Chondrocyte (in vitro differentiated cells): ENCODE measurements around the gene GIT2. TPM values are rescaled to one million over a fixed set of nuclear protein-coding genes. Genes with fewer than 3 reads are reported as not detected.
"Not testable (repeated sequence)": the region's sequence is repeated elsewhere in the genome, so short reads cannot be mapped to it uniquely, and the experiment has no call there.

ENCODE experiments used
- DNase-seq: peaks from one replicate; pipeline ENCODE4 v3.0.0; 2021; ENCODE audit warnings: mixed read lengths, low spot score
- H3K27ac Mint-ChIP-seq: one replicate; pipeline ENCODE4 v1.8.0; 2021; ENCODE audit warnings: mild to moderate bottlenecking, moderate library complexity, mixed read lengths; ENCODE audit not compliant: unreplicated experiment
- H3K27me3 Mint-ChIP-seq: 2 replicates; pipeline ENCODE4 v1.8.0; 2021; ENCODE audit warnings: low read depth, mixed read lengths
- H3K36me3 Mint-ChIP-seq: 2 replicates; pipeline ENCODE4 v1.8.0; 2021; ENCODE audit warnings: low read depth, mixed read lengths
- H3K4me1 Mint-ChIP-seq: 2 replicates; pipeline ENCODE4 v1.8.0; 2021; ENCODE audit warnings: low read depth, mild to moderate bottlenecking, mixed read lengths
- H3K4me3 Mint-ChIP-seq: one replicate; pipeline ENCODE4 v1.8.0; 2021; ENCODE audit warnings: mild to moderate bottlenecking, moderate library complexity, mixed read lengths; ENCODE audit not compliant: unreplicated experiment
- H3K9me3 Mint-ChIP-seq: 2 replicates; pipeline ENCODE4 v1.8.0; 2021; ENCODE audit warnings: low read depth, mixed read lengths
- total RNA-seq: library from RNA; stranded (reverse); gene quantifications from 3 replicates; pipeline ENCODE4 v1.2.1, GENCODE V29; 2021
- TF ChIP-seq, protein P1 (sequence below): fragments of 200-600 bp; sonication (generic); IDR thresholded peaks from 2 replicates; pipeline ENCODE4 v1.5.0; 2021; ENCODE audit warnings: antibody characterized with exemption, mild to moderate bottlenecking, moderate library complexity

Gene GIT2
- total RNA-seq, 1 donor from 2014 or later, result 38.1 TPM

DNA sequence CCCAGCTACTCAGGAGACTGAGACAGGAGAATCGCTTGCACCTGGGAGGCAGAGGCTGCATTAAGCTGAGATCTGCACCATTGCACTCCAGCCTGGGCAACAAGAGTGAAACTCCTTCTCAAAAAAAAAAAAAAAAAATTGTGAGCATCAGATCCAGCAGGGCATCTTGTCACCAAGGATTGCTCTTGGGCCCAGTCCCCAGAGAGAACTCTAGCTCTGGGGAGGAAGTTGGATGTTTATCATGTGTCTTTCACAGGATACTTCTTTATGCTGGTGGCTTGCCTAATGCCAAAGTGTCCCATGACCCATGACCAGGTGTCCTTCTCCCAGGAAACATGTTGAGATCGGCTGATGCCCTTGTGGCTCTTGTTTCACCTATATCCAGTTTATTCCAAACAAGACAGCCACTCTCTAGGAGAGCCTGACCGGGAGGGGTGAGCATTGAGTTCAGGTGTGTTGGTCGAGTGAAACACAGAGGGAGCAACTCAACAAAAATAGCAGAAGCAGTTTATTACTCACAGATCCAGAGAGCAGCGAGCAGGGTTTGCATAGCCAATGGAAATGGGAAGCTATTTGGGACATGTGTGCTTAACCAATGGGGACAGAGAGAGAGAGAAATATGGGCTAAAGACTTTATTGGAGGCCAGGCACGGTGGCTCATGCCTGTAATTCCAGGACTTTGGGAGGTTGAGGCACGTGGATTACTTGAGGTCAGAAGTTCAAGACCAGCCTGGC, 102.7 kb downstream of the GIT2 start:
- no peaks in the 10 kb centered on the region for H3K9me3 Mint-ChIP-seq
- TF ChIP-seq, protein P1, sequence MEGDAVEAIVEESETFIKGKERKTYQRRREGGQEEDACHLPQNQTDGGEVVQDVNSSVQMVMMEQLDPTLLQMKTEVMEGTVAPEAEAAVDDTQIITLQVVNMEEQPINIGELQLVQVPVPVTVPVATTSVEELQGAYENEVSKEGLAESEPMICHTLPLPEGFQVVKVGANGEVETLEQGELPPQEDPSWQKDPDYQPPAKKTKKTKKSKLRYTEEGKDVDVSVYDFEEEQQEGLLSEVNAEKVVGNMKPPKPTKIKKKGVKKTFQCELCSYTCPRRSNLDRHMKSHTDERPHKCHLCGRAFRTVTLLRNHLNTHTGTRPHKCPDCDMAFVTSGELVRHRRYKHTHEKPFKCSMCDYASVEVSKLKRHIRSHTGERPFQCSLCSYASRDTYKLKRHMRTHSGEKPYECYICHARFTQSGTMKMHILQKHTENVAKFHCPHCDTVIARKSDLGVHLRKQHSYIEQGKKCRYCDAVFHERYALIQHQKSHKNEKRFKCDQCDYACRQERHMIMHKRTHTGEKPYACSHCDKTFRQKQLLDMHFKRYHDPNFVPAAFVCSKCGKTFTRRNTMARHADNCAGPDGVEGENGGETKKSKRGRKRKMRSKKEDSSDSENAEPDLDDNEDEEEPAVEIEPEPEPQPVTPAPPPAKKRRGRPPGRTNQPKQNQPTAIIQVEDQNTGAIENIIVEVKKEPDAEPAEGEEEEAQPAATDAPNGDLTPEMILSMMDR, result no peak
- no peak for DNase-seq
- H3K4me3 Mint-ChIP-seq, result no peak overlapping the region
- H3K36me3 Mint-ChIP-seq, result no peaks in the 10 kb centered on the region
- no peak overlapping the region for H3K27ac Mint-ChIP-seq
- peaks cover 16% of the 10 kb centered on the region for H3K4me1 Mint-ChIP-seq
- no peaks in the 10 kb centered on the region for H3K27me3 Mint-ChIP-seq

DNA sequence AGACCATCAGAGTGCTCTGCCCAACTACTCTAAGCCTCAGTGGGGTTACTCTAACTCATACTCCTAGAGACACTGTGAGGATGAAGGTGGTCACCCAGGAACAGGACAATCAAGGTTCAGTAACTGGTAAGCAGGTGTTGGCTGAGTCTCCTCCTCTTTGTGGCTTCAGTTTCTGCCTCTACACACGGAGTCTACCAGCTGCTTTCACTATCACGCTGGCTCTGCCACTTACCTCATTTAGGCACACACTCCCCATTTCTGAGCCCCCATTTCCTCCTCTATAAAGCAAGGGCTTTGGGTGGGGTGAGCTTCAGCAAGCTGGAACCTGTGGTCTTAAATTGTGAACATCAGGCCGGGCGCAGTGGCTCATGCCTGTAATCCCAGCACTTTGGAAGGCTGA, 103.4 kb downstream of the GIT2 start:
- Mint-ChIP-seq H3K36me3 (no peaks in the 10 kb centered on the region), H3K27ac (no peak overlapping the region), H3K27me3 (no peaks in the 10 kb centered on the region), H3K9me3 (no peaks in the 10 kb centered on the region), H3K4me1 (peaks cover 23% of the 10 kb centered on the region), H3K4me3 (no peak overlapping the region)
- TF ChIP-seq, protein P1, result no peak
- DNase-seq, result no peak

DNA sequence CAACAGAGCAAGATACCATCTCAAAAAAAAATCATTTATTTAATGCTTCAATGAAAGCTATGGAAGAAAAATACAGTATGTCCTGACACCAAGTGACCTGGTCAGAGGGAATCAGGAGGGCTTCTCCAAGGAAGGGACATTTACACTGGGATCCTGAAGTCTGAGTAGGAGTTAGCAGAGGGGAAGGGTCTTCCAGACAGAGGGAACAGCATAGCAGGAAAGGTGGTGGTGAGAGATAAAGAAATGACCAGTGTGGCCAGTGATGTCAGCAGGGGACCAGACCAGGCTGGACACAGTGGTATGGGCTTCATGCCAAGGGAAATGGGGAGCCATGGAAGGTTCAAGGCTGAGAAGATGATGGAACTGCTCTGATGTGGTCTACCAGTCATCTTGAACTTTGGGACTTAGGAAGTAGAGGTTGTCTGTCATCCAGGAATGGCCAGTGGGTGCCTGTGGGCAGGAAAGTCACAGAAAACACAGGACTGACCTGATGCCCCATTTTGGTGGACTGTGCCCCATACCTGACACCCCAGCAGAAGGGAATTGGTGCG, 103.9 kb downstream of the GIT2 start:
- Mint-ChIP-seq H3K9me3 (no peaks in the 10 kb centered on the region), H3K4me1 (peaks cover 23% of the 10 kb centered on the region), H3K36me3 (no peaks in the 10 kb centered on the region), H3K4me3 (no peak overlapping the region), H3K27me3 (no peaks in the 10 kb centered on the region), H3K27ac (no peak overlapping the region)
- TF ChIP-seq, protein P1, result no peak
- no peak for DNase-seq

DNA sequence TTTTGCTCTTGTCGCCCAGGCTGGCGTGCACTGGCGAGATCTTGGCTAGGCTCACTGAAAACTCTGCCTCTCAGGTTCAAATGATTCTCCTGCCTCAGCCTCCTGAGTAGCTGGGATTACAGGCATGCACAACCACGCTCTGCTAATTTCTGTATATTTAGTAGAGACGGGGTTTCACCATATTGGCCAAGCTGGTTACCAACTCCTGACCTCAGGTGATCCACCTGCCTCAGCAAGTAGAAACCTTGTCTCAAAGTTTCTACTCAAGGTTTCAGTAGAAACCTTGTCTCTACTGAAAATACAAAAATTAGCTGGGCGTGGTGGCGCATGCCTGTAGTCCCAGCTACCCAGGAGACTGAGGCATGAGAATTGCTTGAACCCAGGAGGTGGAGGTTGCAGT, 104.4 kb downstream of the GIT2 start:
- H3K9me3 Mint-ChIP-seq, H3K4me3 Mint-ChIP-seq, H3K27me3 Mint-ChIP-seq, DNase-seq, H3K36me3 Mint-ChIP-seq, H3K27ac Mint-ChIP-seq: not testable (repeated sequence)
- H3K4me1 Mint-ChIP-seq, result peaks cover 23% of the 10 kb centered on the region

DNA sequence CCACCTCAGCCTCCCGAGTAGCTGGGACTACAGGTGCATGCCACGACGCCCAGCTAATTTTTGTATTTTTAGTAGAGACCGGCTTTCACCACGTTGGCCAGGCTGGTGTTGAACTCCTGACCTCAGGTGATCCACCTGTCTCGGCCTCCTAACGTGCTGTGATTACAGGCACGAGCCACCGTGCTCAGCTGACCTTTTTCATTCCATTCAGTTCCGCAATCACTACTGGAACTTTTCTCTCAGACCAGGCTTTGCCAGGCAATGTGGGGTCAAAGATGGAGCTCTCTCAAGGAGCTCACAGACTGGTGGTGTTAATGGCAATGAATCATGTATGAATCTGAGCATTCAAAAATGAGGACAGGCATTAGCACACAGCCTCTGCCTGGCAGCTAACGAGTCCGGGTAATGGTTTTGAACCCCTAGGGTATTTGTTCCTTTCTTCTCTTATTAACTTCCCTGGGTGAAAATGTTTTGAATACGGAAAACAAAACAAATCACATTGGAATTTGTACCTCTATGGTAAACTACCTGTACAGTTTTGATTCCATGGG, 105.5 kb downstream of the GIT2 start:
- H3K4me1 Mint-ChIP-seq, result peaks cover 23% of the 10 kb centered on the region
- no peak overlapping the region for H3K27ac Mint-ChIP-seq

More for the DNA sequence above, 105.5 kb downstream of the GIT2 start:
- Mint-ChIP-seq H3K36me3 (no peaks in the 10 kb centered on the region), H3K27me3 (no peaks in the 10 kb centered on the region), H3K4me3 (no peak overlapping the region), H3K9me3 (no peaks in the 10 kb centered on the region)
- DNase-seq, result no peak
- TF ChIP-seq, protein P1, result no peak
